Stimulated activated CD4-positive, alpha-beta T cell treated with anti-CD3 and anti-CD28 coated beads, Interleukin-1b, Interleukin-23, amount 100 ng/mL, for 4 hours (primary cell): ENCODE data around the gene PPP4R4.

Source experiments
- DNase-seq, 2 donors: peaks; one replicate each; pipeline ENCODE4 v3.0.0-alpha.2; 2020; ENCODE audit warnings: low read depth in 2 of 2

Gene PPP4R4, protein sequence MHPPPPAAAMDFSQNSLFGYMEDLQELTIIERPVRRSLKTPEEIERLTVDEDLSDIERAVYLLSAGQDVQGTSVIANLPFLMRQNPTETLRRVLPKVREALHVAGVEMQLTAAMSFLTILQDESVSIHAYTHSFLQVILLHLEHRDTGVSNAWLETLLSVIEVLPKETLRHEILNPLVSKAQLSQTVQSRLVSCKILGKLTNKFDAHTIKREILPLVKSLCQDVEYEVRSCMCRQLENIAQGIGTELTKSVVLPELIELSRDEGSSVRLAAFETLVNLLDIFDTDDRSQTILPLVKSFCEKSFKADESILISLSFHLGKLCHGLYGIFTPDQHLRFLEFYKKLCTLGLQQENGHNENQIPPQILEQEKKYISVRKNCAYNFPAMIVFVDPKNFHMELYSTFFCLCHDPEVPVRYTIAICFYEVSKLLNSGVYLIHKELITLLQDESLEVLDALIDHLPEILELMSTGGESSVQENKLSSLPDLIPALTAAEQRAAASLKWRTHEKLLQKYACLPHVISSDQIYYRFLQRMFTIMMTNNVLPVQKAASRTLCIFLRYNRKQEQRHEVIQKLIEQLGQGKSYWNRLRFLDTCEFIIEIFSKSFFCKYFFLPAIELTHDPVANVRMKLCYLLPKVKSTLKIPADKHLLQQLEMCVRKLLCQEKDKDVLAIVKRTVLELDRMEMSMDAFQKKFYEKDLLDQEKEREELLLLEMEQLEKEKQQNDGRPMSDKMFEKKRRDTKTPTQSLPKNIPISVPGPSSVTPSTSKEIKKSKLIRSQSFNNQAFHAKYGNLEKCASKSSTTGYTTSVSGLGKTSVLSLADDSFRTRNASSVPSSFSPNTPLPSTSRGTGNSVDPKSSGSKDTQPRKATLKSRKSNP

DNA sequence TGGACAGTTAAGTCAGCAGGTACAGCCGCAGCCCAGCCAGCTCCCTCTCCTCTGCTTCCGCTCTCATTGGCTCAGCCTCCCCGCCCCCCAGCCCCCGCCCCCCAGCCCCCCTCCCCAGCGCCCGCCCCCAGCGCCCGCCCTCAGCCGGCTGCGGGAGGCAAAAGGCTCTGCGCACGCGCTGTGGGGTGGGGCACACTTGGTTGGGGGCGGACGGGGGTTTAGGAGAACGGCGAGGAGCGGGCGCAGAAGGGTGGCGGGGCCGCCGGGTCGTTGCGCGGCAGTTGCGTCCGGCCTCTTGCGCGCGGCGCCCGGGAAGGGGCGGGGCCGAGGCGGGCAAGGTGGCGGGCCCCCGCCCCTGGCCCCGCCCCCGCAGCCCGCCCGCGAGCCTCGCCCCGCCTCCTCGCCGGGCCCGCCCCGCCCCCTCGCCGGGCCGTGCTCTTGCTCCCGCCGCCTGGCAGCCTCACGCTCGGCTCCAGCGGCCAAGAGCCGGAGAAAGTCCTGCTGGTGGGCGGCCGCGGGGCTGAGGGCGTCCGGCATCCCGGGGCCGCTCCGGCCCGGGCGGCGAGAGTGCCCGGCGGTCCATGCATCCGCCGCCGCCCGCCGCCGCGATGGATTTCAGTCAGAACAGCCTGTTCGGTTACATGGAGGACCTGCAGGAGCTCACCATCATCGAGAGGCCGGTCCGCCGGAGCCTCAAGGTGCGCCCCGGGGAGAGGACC, at the start of gene PPP4R4:
Gene PPP4R4, plus strand, starts transcription at position 438 of the 719 bp plus-strand sequence. Its CDS starts 144 bp downstream, at position 582.
- peak; percentile 82 to 86 for DNase-seq

GRCh38 chr14:94124582-94125377, 49.3 kb upstream of the PPP4R4 start:
- DNase-seq, result no peak

GRCh38 chr14:94125659-94126418, 48.3 kb upstream of the PPP4R4 start:
- DNase-seq, result no peak

GRCh38 chr14:94126419-94126677, 47.8 kb upstream of the PPP4R4 start:
- no peak for DNase-seq

DNA sequence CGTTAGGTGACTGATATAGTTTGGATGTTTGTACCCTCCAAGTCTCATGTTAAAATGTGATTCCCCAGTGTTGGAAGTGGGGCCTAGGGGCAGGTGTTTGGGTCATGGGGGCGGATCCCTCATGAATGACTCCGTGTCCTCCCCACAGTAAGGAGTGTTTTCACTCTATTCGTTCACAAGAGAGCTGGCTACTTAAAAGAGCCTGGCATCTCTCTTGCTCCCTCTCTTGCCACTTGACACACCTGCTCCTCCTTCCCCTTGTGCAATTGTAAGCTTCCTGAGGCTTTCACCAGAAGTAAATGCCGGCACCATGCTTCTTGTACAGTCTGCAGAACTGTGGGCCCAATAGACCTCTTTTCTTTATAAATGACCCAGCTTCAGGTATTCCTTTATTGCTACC, 47.3 kb upstream of the PPP4R4 start:
- DNase-seq, result no peak

GRCh38 chr14:94127330-94127729, 46.8 kb upstream of the PPP4R4 start:
- DNase-seq, result no peak

DNA sequence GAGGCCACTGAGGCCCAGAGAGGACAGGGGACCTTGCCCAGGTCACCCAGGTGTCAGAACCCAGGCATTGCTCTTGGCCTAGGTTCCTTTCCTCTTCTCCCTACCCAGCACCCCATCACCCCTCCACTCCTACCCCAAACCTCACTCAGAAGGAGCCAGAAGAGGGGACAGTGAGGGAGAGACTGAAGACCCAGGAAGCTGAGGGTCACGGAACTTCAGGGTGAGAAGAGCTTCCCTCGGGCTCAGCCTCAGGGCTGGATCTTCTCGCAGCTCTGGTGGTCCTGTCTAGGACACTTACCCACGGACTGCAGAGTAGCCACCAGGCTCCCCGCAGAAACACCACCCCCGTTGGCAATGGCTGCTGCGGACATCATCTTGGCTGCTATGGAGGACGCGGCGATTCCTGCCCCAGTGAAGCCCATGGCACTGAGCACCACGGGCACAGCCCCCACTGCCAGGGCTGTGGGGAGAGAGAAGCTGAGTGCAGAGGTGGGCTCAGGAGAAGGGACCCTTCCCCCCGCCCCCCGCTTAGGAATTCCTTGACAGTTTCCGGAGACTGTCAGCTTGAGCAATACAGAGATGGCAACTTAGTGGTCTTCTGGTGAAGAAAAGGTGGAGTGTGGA, 45.8 kb upstream of the PPP4R4 start:
- no peak for DNase-seq

DNA sequence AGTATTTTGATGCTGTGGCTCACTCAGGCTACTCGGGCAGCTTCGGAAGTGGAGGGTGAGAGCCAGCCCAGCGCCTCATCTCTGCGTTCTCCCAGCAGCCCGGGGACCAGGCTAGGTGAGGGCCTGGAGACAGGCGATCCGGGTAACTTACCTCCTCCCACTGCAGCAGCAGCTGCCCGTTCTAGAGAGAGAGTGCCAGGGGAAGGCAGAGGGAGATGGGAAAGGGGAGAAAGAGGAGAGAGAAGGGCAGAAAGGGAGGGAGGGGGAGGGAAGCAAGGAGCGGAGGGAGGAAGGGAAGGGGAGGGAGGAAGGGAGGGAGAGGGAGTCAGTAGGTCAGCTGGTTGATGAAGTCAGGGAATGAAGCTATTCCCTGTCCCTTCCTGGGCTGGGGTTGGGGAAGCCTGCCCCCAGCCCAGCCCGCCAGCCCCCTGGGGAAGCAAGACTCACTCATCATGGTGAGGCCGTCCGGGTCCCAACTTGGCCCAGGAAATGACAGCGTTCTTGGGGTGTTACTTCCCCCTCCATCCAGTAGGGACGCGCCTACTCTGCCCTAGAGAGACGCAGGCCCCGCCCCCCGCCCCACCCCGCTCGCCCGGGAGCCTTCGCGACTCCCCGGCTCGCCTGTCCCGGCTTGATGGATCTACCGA, 44.9 kb upstream of the PPP4R4 start, which contains the start of gene IFI27L2:
Gene IFI27L2, minus strand, starts transcription at position 494 of the 647 bp plus-strand sequence. Its CDS starts 40 bp downstream, at position 454.
- peak; percentile 23 to 56 for DNase-seq

DNA sequence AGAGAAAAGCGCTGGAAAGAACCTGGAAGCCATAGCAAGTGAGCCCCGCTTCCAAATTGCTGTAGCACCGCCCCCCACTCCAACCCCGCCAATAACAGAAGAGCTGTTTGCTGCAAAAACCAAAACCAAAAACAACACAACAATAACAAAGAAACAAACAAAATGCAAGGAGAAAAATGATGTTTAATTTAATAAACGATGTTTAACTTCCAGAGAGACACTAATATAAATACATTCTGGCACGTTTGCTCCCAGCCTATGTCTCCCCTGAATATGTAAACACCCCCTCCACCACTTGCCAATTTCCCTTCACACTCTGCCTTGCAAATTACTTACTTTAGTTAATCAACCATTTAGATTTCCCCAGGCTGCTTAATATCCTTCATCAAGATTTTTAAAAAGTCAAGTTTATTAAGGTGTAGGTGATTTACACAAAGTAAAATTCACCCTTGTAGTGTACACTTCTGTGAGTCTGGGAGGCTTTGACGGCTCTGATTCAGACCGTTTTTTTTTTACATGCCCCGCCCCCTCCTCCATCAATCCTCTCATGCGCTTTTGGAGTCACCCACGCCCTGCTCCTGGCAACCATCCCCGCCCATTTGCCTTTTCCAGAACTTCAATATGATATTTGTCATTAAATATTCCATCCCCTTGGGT, 44.2 kb upstream of the PPP4R4 start:
- DNase-seq, result no peak

GRCh38 chr14:94132285-94132887, 41.7 kb upstream of the PPP4R4 start:
- peak; percentile 20 to 54 for DNase-seq

DNA sequence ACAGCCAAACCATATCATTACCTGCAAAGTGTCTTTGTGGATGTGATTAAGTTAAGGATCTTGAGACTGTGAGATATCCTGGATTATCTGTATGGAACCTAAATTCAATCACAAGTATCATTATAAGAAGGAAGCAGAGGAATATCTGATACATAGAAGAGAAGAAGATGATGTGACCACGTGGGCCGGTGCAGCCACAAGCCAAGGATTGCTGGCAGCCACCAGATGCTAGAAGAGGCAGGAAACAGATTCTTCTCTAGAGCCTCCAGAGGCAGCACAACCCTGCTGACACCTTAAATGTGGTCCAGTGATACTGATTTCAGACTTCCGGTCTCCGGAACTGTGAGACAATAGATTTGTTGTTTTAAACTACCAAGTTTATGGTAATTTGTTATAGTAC, 38.6 kb upstream of the PPP4R4 start:
- DNase-seq, result no peak

GRCh38 chr14:94136575-94137331, 37.4 kb upstream of the PPP4R4 start:
- DNase-seq, result peak; percentile 81 to 82

DNA sequence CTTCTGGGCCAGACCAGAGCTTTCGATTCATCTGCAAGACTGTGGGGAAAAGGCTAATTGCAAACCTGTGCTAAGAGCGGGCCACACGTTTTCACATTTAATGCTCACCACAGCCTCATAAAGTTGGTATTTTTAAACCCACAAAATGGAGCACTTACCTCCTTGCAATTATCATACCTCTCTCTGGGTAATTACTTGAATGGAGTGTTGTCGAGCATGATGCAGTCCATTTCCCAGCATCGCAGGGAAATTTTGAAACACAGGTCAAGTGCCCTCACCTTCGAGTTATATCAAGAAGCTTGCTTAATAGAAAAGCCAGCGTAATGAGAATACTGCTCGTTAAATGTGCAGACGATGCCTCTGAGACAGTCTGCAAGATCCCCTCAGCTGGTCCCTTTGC, 35.9 kb upstream of the PPP4R4 start:
- no peak for DNase-seq

DNA sequence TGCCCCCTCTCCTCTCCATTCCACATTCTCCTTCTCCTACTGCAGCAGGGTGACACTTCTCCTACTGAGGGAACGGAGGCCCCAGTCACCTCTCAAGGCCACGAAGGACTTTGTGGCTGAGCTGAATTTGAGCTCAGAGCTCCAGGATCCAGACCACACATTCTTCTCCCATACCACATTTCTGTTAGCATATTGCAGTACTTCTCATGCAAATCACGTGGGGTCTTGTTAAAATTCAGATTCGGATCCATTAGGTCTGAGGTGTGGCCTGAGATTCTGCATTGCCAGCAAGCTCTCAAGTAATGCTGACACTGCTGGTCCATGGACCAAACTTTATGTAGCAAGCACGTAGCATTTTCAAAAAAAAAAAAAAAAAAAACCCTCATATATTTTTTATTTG, 35.1 kb upstream of the PPP4R4 start:
- no peak for DNase-seq

DNA sequence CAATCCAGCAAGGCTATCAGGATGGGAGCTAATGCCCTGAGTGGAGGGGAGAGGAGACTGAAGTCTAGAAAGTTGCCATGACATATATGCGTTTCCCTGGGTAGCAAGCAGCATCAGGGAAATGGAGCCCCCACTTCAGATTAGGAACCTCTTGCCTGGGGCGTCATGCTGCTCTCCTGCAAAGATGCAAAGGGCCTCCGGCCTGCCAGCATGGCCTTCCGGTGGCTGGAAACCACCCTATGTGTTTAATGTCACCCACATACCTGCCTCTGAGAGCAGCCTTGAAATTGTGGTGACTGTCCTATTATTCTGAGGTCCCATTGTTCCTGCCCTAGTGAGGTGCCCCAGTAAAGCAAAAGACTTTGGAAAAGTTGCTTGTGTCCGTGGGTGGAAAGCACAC, 34.7 kb upstream of the PPP4R4 start:
- DNase-seq, result no peak

DNA sequence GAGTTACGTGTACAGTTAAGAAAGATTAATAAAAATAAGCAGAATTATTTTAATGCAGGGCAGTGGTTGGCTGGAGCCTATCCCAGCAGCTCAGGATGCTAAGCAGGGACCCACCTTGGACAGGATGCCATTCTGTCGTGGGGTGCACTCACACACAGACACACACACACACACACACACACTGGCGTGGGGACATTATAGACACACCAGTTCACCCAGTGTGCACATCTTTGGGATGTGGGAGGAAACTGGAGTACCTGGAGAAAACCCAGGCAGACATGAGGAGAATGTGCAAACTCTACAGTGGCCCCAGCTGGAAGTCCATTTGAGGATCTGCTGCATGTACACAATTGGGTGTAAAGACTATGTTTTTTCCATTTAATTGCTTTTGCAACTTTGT, 31.9 kb upstream of the PPP4R4 start:
- no peak for DNase-seq

- no peak for DNase-seq
Measured at GRCh38 chr14:94142836-94143235, 31.3 kb upstream of the PPP4R4 start.

DNA sequence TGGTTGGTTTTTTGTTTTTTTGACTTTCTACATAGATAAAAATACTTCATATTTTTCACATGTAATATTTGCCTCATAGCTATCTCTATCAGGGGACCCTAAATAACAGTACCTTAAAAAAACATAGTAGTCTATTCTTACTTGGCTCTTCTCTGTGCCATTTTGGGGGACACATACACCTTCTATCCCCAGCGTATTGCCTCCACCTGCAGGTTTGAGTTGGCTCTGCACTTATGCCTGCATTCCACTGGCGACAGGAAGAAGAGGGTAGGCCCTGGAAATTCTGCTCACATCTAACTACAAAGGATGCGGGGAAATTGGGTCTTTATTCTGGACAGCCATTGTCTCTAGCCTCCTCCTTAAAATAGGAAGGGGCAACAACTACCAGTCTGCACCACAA, 30.9 kb upstream of the PPP4R4 start:
- DNase-seq, result no peak
